GM12878 (cell line): ENCODE data around the gene SPHKAP. TPM values are rescaled to one million over a fixed set of nuclear protein-coding genes. Genes with fewer than 3 reads are reported as not detected.

Experiments used
- ATAC-seq: fragments of 200-7000 bp; cut with Tn5 transposase; 3 replicates; pipeline ENCODE4 v1.9.1; 2020; ENCODE audit warnings: mild to moderate bottlenecking, moderate library complexity
- BruUV-seq: library from RNA; stranded (reverse); fragments of 400-500 nt; replicated peaks from 2 replicates; lab custom pipeline; 2021; lab: Mats Ljungman, UMichigan
- CTCF ChIA-PET: fragments of 300-600 bp; sonication (Branson Sonifier 250); formaldehyde crosslinking; extraction: SDS; loops from one replicate; lab custom pipeline; 2021; ENCODE audit warnings: inconsistent platforms; lab: Yijun Ruan, JAX
- POLR2A ChIA-PET: fragments of 350-600 bp; formaldehyde crosslinking; extraction: SDS; loops from one replicate; lab custom pipeline; 2021; ENCODE audit warnings: inconsistent platforms; lab: Charles Lee
- RAD21 ChIA-PET: fragments of 300-600 bp; sonication (Branson Sonifier 250); formaldehyde crosslinking; loops from one replicate; lab custom pipeline; 2023; ENCODE audit warnings: antibody characterized with exemption; ENCODE audit not compliant: unreplicated experiment; lab: Charles Lee
- SMC1A ChIA-PET: fragments of 300-600 bp; sonication (Branson Sonifier 250); formaldehyde crosslinking; loops from one replicate; lab custom pipeline; 2023; ENCODE audit not compliant: unreplicated experiment, uncharacterized antibody; lab: Charles Lee
- DNase-seq: peaks from one replicate; pipeline ENCODE4 v3.0.0-alpha.2; 2011; ENCODE audit warnings: low read depth, low spot score
- FAIRE-seq: peaks from 3 replicates; lab custom pipeline; 2011; peaks lifted over from hg19 to GRCh38; lab: Jason Lieb, UNC
- H2AFZ ChIP-seq: 2 replicates; pipeline ENCODE4 v1.6.0; 2011; ENCODE audit warnings: low read depth, low read length, control low read depth; ENCODE audit not compliant: control insufficient read depth
- H3K27ac ChIP-seq: 2 replicates; pipeline ENCODE4 v1.5.1; 2011; ENCODE audit warnings: control low read depth; ENCODE audit not compliant: control insufficient read depth, insufficient read depth
- H3K27me3 ChIP-seq, 2 experiments: replicated peaks in 1 of 2; 2 replicates each; pipeline versions ENCODE4 v1.6.0 to v1.6.1; 2011; ENCODE audit warnings: low read length in 1 of 2; ENCODE audit not compliant: control insufficient read depth in 2 of 2, insufficient read depth in 2 of 2
- H3K36me3 ChIP-seq, 2 experiments: 2 replicates each; pipeline ENCODE4 v1.5.1; 2011; ENCODE audit warnings: low read length in 1 of 2; ENCODE audit not compliant: control insufficient read depth in 2 of 2, insufficient read depth in 2 of 2
- H3K4me1 ChIP-seq: 2 replicates; pipeline ENCODE4 v1.6.1; 2011; ENCODE audit warnings: mild to moderate bottlenecking, low read length, moderate library complexity, mixed read lengths; ENCODE audit not compliant: control insufficient read depth, insufficient read depth
- H3K4me2 ChIP-seq: 2 replicates; pipeline ENCODE4 v1.6.0; 2011; ENCODE audit warnings: control low read depth; ENCODE audit not compliant: control insufficient read depth, insufficient read depth
- H3K4me3 ChIP-seq: fragments of 200-600 bp; sonication (generic); 2 replicates; pipeline ENCODE4 v1.5.1; 2016
- H3K79me2 ChIP-seq: 2 replicates; pipeline ENCODE4 v1.6.0; 2011; ENCODE audit warnings: low read length; ENCODE audit not compliant: control insufficient read depth, insufficient read depth
- H3K9ac ChIP-seq: 2 replicates; pipeline ENCODE4 v1.8.0; 2011; ENCODE audit warnings: low read length, control low read depth, mixed read lengths; ENCODE audit not compliant: control insufficient read depth, insufficient read depth
- H3K9me3 ChIP-seq: replicated peaks from 3 replicates; pipeline ENCODE4 v1.5.1; 2011; ENCODE audit warnings: mild to moderate bottlenecking, low read length; ENCODE audit not compliant: control insufficient read depth, insufficient read depth
- H4K20me1 ChIP-seq: 2 replicates; pipeline ENCODE4 v1.6.0; 2011; ENCODE audit not compliant: control insufficient read depth, insufficient read depth
- CHD1 ChIP-seq: IDR thresholded peaks from 2 replicates; pipeline ENCODE4 v1.6.1; 2012; ENCODE audit warnings: low read depth, low read length, improper control_type of control experiment
- CHD2 ChIP-seq: IDR thresholded peaks from 2 replicates; pipeline ENCODE4 v1.6.1; 2011; ENCODE audit warnings: low read depth, low read length, improper control_type of control experiment, borderline replicate concordance
- CHD4 ChIP-seq: fragments of 200-600 bp; sonication (generic); IDR thresholded peaks from 2 replicates; pipeline ENCODE4 v1.6.1; 2016; ENCODE audit warnings: mild to moderate bottlenecking
- EZH2 ChIP-seq: IDR thresholded peaks from 2 replicates; pipeline ENCODE4 v1.6.1; 2012; ENCODE audit warnings: low read depth, mild to moderate bottlenecking, control low read depth, inconsistent platforms, low read length, borderline replicate concordance; ENCODE audit not compliant: control insufficient read depth
- FOS ChIP-seq: IDR thresholded peaks from 3 replicates; pipeline ENCODE4 v1.6.1; 2011; ENCODE audit warnings: borderline replicate concordance; ENCODE audit not compliant: insufficient read length; ENCODE audit errors: extremely low read depth
- FOXM1 ChIP-seq: IDR thresholded peaks from 2 replicates; pipeline ENCODE4 v1.6.1; 2012; ENCODE audit warnings: low read depth, mild to moderate bottlenecking, inconsistent platforms, low read length, moderate library complexity
- HCFC1 ChIP-seq: fragments of 150-350 bp; IDR thresholded peaks from 2 replicates; pipeline ENCODE4 v1.6.1; 2014; ENCODE audit warnings: low read length
- KDM1A ChIP-seq: fragments of 200-600 bp; sonication (generic); IDR thresholded peaks from 2 replicates; pipeline ENCODE4 v1.6.1; 2016; ENCODE audit warnings: borderline replicate concordance
- LARP7 ChIP-seq: fragments of 450-650 bp; IDR thresholded peaks from 2 replicates; pipeline ENCODE4 v1.6.1; 2017; ENCODE audit warnings: mild to moderate bottlenecking
- MYB ChIP-seq: fragments of 150-350 bp; IDR thresholded peaks from 2 replicates; pipeline ENCODE4 v1.6.1; 2014; ENCODE audit warnings: mild to moderate bottlenecking, low read depth, low read length, borderline replicate concordance
- NFYB ChIP-seq: IDR thresholded peaks from 2 replicates; pipeline ENCODE4 v1.6.1; 2011; ENCODE audit warnings: low read depth, mild to moderate bottlenecking, low read length, improper control_type of control experiment, moderate library complexity; ENCODE audit not compliant: insufficient read depth
- PML ChIP-seq: IDR thresholded peaks from 2 replicates; pipeline ENCODE4 v1.6.1; 2012; ENCODE audit warnings: low read length, inconsistent platforms
- RAD21 ChIP-seq: IDR thresholded peaks from 2 replicates; pipeline ENCODE4 v1.6.1; 2011; ENCODE audit warnings: mild to moderate bottlenecking, low read depth, low read length, moderate library complexity; ENCODE audit not compliant: insufficient read depth
- RCOR1 ChIP-seq: conservative IDR thresholded peaks from 2 replicates; pipeline ENCODE4 v1.6.1; 2012; ENCODE audit warnings: low read depth, low read length, improper control_type of control experiment
- TCF12 ChIP-seq: IDR thresholded peaks from 2 replicates; pipeline ENCODE4 v1.6.1; 2011; ENCODE audit warnings: low read depth, mild to moderate bottlenecking, low read length
- TCF3 ChIP-seq: IDR thresholded peaks from 2 replicates; pipeline ENCODE4 v1.6.1; 2012; ENCODE audit warnings: low read depth, mild to moderate bottlenecking, low read length, borderline replicate concordance; ENCODE audit not compliant: insufficient read depth
- YY1 ChIP-seq: IDR thresholded peaks from 2 replicates; pipeline ENCODE4 v1.6.1; 2011; ENCODE audit warnings: low read depth, mild to moderate bottlenecking, low read length
- ZNF274 ChIP-seq: IDR thresholded peaks from one replicate; pipeline ENCODE4 v1.8.0; 2011; ENCODE audit not compliant: insufficient read length, insufficient read depth
- WGBS: methylation state at CpG from one replicate; pipeline ENCODE4 v1.1.6; 2016; ENCODE audit warnings: low lambda C conversion rate; ENCODE audit not compliant: insufficient replicate concordance, insufficient coverage; ENCODE audit errors: missing lambda C conversion rate; 5-methylcytosine and 5-hydroxymethylcytosine counted together
- in situ Hi-C: fragments of 300-500 bp; cut with MboI; formaldehyde crosslinking; loops from 9 replicates; pipeline ENCODE4 v1.14.3; 2018; ENCODE audit warnings: mixed read lengths
- intact Hi-C: fragments of 100-400 bp; cut with micrococcal nuclease; formaldehyde crosslinking; loops from one replicate; pipeline ENCODE4 v1.14.2; 2022; ENCODE audit not compliant: unreplicated experiment
- polyA plus RNA-seq, 11 experiments: library from polyadenylated mRNA; depleted of rRNA in 4 of 11; unstranded in 6 of 11; stranded (reverse) in 5 of 11; fragments of >200 nt; fragmentation: Nextera tagmentation in 4 of 11; fragmentation: Illumina TruSeq in 1 of 11; extraction: Ambion mirVana in 4 of 11; extraction: Trizol in 1 of 11; gene quantifications; 1 replicate in 1 of 11; 2 replicates in 10 of 11; pipeline versions ENCODE4 v1.2.1 to v1.2.3, GENCODE V29; 2011 to 2016; ENCODE audit warnings: inconsistent platforms in 2 of 11, missing spikeins in 2 of 11, low read depth in 1 of 11
- total RNA-seq, 4 experiments: library from RNA; depleted of rRNA in 3 of 4; stranded (reverse); fragments of >200 nt in 3 of 4; fragmentation: Illumina TruSeq in 1 of 4; extraction: Trizol in 1 of 4; gene quantifications; 2 replicates each; pipeline versions ENCODE4 v1.2.1 to v1.2.3, GENCODE V29; 2013 to 2021
- TF ChIP-seq, protein P1 (sequence below): fragments of 450-650 bp; formaldehyde crosslinking; IDR thresholded peaks from 2 replicates; pipeline ENCODE4 v1.4.0; 2022; ENCODE audit warnings: mild to moderate bottlenecking, moderate library complexity
- TF ChIP-seq, protein P2 (sequence below): fragments of 450-650 bp; IDR thresholded peaks from 2 replicates; pipeline ENCODE4 v1.6.1; 2018; ENCODE audit warnings: mild to moderate bottlenecking, low read depth, moderate library complexity; ENCODE audit not compliant: partially characterized antibody

Gene SPHKAP
- total and polyA plus RNA-seq, 10 of the 15 experiments (the other 5 are each of a cell fraction or from before 2014, with no cell fraction given) = 0.03 TPM; not detected in 9

DNA sequence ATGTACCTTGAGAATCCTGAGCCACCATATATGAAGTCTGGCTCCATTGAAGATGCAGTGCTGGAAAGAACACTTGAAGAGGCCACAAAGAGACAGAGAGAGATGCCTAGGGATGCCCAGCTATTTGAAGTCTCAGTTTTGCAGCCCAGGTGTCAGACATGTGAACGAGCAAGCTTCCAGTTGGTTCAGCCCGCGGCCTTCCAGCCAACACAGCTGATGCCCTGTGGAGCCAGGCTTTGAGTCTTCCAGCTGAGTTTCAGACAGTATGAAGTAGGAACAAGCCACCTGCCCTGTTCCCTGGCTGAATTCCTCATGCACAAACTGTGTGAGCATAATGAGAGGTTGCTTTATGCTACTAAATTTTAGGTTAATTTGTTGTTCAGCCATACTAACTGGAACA lies 108.8 kb downstream of the SPHKAP start:
- no peaks in the 10 kb centered on the region for H3K27me3 ChIP-seq
- no peak overlapping the region for H3K27ac ChIP-seq
- no peak overlapping the region for H3K9ac ChIP-seq
- TF ChIP-seq NFYB (no peak), CHD1 (no peak), LARP7 (no peak), KDM1A (no peak), RCOR1 (no peak), PML (no peak), YY1 (no peak), CHD4 (no peak), TCF3 (no peak), CHD2 (no peak), RAD21 (no peak), FOXM1 (no peak), MYB (no peak), EZH2 (no peak), HCFC1 (no peak), FOS (no peak), TCF12 (no peak), ZNF274 (no peak)
- TF ChIP-seq, protein P1, sequence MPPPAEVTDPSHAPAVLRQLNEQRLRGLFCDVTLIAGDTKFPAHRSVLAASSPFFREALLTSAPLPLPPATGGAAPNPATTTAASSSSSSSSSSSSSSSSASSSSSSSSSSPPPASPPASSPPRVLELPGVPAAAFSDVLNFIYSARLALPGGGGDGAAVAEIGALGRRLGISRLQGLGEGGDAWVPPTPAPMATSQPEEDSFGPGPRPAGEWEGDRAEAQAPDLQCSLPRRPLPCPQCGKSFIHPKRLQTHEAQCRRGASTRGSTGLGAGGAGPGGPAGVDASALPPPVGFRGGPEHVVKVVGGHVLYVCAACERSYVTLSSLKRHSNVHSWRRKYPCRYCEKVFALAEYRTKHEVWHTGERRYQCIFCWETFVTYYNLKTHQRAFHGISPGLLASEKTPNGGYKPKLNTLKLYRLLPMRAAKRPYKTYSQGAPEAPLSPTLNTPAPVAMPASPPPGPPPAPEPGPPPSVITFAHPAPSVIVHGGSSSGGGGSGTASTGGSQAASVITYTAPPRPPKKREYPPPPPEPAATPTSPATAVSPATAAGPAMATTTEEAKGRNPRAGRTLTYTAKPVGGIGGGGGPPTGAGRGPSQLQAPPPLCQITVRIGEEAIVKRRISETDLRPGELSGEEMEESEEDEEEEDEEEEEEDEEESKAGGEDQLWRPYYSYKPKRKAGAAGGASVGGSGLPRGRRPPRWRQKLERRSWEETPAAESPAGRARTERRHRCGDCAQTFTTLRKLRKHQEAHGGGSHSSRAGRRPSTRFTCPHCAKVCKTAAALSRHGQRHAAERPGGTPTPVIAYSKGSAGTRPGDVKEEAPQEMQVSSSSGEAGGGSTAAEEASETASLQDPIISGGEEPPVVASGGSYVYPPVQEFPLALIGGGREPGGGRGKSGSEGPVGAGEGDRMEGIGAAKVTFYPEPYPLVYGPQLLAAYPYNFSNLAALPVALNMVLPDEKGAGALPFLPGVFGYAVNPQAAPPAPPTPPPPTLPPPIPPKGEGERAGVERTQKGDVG = no peak
- TF ChIP-seq, protein P2, sequence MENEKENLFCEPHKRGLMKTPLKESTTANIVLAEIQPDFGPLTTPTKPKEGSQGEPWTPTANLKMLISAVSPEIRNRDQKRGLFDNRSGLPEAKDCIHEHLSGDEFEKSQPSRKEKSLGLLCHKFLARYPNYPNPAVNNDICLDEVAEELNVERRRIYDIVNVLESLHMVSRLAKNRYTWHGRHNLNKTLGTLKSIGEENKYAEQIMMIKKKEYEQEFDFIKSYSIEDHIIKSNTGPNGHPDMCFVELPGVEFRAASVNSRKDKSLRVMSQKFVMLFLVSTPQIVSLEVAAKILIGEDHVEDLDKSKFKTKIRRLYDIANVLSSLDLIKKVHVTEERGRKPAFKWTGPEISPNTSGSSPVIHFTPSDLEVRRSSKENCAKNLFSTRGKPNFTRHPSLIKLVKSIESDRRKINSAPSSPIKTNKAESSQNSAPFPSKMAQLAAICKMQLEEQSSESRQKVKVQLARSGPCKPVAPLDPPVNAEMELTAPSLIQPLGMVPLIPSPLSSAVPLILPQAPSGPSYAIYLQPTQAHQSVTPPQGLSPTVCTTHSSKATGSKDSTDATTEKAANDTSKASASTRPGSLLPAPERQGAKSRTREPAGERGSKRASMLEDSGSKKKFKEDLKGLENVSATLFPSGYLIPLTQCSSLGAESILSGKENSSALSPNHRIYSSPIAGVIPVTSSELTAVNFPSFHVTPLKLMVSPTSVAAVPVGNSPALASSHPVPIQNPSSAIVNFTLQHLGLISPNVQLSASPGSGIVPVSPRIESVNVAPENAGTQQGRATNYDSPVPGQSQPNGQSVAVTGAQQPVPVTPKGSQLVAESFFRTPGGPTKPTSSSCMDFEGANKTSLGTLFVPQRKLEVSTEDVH = no peak
- ChIA-PET POLR2A (no interaction called here), SMC1A (interaction anchor here (0.6 to 1.0 kb wide), 2 partner anchors 23 to 184 kb away, joined by 3 read pairs; no protein-coding TSS in a partner anchor), CTCF (no interaction called here), RAD21 (no interaction called here)
- no peaks in the 10 kb centered on the region for H3K9me3 ChIP-seq
- no TSS peak for BruUV-seq
- no peaks in the 10 kb centered on the region for H3K36me3 ChIP-seq
- DNase-seq (no peak), FAIRE-seq (no peak), ATAC-seq (no peak)
- H3K4me2 ChIP-seq = no peak overlapping the region
- H3K4me1 ChIP-seq = no peaks in the 10 kb centered on the region
- H3K79me2 ChIP-seq = no peaks in the 10 kb centered on the region
- in situ Hi-C loops = no loop called here
- WGBS = 21% methylated on average over 3 of the region's 3 CpGs
- no peak overlapping the region for H3K4me3 ChIP-seq
- no peaks in the 10 kb centered on the region for H4K20me1 ChIP-seq
- no peak overlapping the region for H2AFZ ChIP-seq
- intact Hi-C loops = no loop called here
